IPS DF 4.7 (cell line): ENCODE measurements around the gene TMEM150C.
"Not testable (repeated sequence)": the region's sequence is repeated elsewhere in the genome, so short reads cannot be mapped to it uniquely, and the experiment has no call there.

Experiments
- DNase-seq: peaks from one replicate; pipeline ENCODE4 v3.0.0-alpha.2; 2013; ENCODE audit warnings: low spot score; ENCODE audit errors: extremely low read depth

TMEM150C gene

GRCh38 chr4:82477469-82477868 is 84.3 kb downstream of the TMEM150C start:
- not testable (repeated sequence) for DNase-seq

- DNase-seq, result not testable (repeated sequence)
Measured at GRCh38 chr4:82475931-82476330, 85.9 kb downstream of the TMEM150C start.

GRCh38 chr4:82473621-82474164 is 88.1 kb downstream of the TMEM150C start:
- no peak for DNase-seq

- not testable (repeated sequence) for DNase-seq
Measured at GRCh38 chr4:82473080-82473479, 88.7 kb downstream of the TMEM150C start.

- DNase-seq, result no peak
Measured at GRCh38 chr4:82469791-82470345, 91.9 kb downstream of the TMEM150C start.

GRCh38 chr4:82467471-82467870 is 94.3 kb downstream of the TMEM150C start:
- no peak for DNase-seq

- no peak for DNase-seq
Measured at GRCh38 chr4:82463221-82463620, 98.6 kb downstream of the TMEM150C start.

- peak; percentile 62 for DNase-seq
Measured at GRCh38 chr4:82462415-82462831, 99.4 kb downstream of the TMEM150C start.

- DNase-seq, result no peak
Measured at GRCh38 chr4:82461710-82462109, 100.1 kb downstream of the TMEM150C start.

GRCh38 chr4:82458729-82459128 is 103.1 kb downstream of the TMEM150C start:
- no peak for DNase-seq

GRCh38 chr4:82457266-82457665 is 104.5 kb downstream of the TMEM150C start:
- no peak for DNase-seq

- DNase-seq, result no peak
Measured at GRCh38 chr4:82452026-82452425, 109.8 kb downstream of the TMEM150C start.

- DNase-seq, result no peak
Measured at GRCh38 chr4:82450966-82451755, 110.6 kb downstream of the TMEM150C start.

GRCh38 chr4:82447886-82448285 is 113.9 kb downstream of the TMEM150C start:
- no peak for DNase-seq

- no peak for DNase-seq
Measured at GRCh38 chr4:82439088-82439487, 122.7 kb downstream of the TMEM150C start.

GRCh38 chr4:82437285-82438005 is 124.3 kb downstream of the TMEM150C start:
- DNase-seq, result no peak

- DNase-seq, result no peak
Measured at GRCh38 chr4:82436780-82437179, 125.0 kb downstream of the TMEM150C start.

- no peak for DNase-seq
Measured at GRCh38 chr4:82436130-82436529, 125.7 kb downstream of the TMEM150C start.

- no peak for DNase-seq
Measured at GRCh38 chr4:82434949-82435348, 126.8 kb downstream of the TMEM150C start.

GRCh38 chr4:82433791-82434190 is 128.0 kb downstream of the TMEM150C start:
- DNase-seq, result no peak
